HL-60 (cell line): ENCODE measurements around the gene BLNK.

Source experiments
- GABPA ChIP-seq: IDR thresholded peaks from 2 replicates; pipeline ENCODE4 v1.6.1; 2012; ENCODE audit warnings: low read depth
- POLR2AphosphoS5 ChIP-seq: IDR thresholded peaks from 2 replicates; pipeline ENCODE4 v1.6.1; 2012; ENCODE audit warnings: low read depth
- SPI1 ChIP-seq: IDR thresholded peaks from 2 replicates; pipeline ENCODE4 v1.6.1; 2012; ENCODE audit warnings: low read depth, mild to moderate bottlenecking, borderline replicate concordance
- TF ChIP-seq, protein P1 (sequence below): IDR thresholded peaks from one replicate; pipeline ENCODE4 v1.5.1; 2011; ENCODE audit warnings: low read length, control low read depth, inconsistent platforms; ENCODE audit not compliant: insufficient read depth

DNA sequence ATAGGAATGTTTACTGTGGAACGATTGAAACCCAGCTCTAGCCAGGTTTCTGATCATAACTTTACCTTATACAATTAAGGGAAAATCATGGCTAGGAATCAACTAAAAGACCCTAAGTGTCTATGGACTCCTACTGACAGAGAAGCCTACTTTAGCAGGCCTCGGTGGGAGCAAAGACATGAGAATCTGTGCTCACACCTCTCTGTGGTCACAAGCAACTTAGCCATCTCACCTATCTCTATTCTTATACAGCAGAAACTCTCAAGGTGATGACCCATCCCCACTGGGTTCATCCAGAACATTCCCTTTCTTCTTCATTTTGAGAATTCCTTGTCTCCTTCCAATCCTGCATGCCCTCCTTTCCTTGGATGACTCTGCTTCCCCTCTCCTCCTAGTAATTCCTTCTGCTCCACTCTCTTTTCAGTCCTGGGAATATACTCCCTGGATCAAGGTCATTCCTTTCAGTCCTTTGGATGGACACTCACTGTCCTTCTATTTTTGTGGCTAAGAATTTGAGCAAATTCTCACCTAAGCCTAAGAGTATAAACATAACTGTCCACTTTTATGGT is 2.9 kb downstream of the BLNK start:
- TF ChIP-seq, protein P1, sequence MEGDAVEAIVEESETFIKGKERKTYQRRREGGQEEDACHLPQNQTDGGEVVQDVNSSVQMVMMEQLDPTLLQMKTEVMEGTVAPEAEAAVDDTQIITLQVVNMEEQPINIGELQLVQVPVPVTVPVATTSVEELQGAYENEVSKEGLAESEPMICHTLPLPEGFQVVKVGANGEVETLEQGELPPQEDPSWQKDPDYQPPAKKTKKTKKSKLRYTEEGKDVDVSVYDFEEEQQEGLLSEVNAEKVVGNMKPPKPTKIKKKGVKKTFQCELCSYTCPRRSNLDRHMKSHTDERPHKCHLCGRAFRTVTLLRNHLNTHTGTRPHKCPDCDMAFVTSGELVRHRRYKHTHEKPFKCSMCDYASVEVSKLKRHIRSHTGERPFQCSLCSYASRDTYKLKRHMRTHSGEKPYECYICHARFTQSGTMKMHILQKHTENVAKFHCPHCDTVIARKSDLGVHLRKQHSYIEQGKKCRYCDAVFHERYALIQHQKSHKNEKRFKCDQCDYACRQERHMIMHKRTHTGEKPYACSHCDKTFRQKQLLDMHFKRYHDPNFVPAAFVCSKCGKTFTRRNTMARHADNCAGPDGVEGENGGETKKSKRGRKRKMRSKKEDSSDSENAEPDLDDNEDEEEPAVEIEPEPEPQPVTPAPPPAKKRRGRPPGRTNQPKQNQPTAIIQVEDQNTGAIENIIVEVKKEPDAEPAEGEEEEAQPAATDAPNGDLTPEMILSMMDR, result no peak
- TF ChIP-seq POLR2AphosphoS5 (no peak), GABPA (no peak), SPI1 (no peak)
